Measurements from ENCODE around the gene PTEN.
"Not testable (repeated sequence)": the region's sequence is repeated elsewhere in the genome, so short reads cannot be mapped to it uniquely, and the experiment has no call there.

The PTEN gene

DNA sequence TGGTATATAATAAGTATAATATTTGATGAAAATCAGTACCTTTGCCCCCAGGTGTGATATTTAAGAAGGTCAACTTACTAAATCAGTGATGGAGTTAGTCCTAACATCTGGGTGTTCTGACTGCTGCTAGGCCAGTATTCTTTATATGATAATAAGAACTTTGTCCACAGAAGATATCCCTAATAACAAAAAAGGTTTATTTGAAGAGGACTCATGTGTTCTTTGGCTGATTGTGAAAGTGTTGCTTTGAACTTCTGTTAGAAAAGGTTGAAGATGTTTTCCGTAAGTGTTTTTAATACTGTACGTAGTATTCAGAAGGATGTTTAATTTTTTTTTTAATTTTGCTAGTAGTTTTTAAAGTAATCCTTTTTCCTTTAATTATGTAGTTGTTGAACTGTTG, 10.2 kb downstream of the PTEN start:
- no peak for DNase-seq

DNA sequence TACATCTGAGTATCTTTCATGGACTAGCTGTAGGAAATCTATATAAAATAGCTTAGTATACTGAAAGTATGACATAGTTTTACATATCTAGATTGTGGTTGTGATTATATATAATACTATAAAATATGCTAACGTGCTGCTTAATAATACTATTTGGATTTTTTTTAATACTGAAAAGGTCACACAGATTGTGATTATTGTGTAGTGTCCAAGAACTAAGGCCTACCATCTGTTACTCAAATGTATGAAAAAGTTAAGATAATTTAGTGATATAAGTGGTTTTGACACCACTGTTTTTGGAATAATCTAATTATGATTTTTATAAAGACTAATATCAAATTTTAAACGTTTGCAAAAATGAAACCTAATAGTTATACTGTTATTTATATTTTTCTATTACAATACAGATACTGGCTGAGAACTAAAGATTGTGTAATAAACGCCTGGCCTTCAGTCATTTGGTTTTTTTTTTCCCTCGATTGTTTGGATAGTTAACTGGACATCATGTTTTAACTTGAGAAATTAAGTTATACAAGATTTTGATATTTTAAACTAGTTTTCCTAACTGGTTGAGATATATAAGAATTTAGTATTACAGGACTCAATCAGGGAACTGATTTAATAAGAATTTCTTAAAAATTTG, 12.6 kb downstream of the PTEN start:
- DNase-seq: no peak

DNA sequence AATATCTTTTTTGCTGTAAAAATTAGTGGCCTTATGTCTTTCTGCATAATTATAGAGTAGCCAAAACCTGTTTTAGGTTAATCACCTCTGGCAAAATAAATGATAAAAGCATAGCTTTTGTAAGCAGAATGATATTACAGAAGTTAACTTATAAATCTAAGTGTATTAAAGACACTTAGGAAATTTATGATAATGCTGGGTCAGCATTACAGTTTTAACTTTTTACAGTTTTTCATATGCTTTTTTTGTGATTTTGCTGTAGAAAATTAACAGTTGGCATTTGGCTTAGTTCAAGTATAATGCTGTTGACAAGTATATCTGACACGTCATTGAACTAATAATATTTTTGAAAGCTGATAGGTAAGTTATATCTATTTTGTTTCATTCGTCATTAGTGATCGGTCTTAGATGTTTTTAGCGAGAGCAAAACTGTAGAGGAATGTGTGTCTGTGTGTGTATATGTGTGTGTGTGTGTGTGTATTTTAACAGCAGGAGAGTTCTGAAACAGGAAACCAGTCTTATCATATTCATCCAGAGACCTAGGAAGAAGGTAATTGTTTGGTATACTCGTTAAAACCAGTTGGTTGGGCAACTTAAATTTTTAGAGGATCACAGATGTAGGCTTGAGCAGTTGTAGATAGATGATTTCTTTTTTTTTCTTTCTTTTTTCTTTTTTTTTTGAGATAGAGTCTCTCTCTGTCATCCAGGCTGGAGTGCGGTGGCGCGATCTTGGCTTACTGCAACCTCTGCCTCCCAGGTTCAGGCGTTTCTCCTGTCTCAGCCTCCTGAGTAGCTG, 15.4 kb downstream of the PTEN start:
- no peak for DNase-seq

DNA sequence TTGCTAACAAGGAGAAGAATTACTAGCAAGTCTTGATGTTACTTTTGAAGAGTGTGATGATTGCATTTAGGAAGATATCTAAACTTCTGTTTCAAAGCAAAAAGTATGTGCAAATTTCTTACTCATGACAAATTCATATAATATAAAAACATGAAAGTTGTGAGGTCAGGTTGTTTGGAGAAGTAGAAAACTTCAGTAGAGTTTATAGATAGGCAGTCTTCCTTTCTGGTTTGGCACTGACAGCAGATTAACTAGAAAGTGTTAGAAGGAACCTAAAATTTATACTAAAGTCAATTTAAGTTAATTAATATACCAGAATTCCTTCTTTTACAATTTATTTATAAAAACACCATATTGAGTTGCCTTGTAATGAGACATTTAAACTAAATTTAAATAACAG, 16.9 kb downstream of the PTEN start:
- no peak for DNase-seq

DNA sequence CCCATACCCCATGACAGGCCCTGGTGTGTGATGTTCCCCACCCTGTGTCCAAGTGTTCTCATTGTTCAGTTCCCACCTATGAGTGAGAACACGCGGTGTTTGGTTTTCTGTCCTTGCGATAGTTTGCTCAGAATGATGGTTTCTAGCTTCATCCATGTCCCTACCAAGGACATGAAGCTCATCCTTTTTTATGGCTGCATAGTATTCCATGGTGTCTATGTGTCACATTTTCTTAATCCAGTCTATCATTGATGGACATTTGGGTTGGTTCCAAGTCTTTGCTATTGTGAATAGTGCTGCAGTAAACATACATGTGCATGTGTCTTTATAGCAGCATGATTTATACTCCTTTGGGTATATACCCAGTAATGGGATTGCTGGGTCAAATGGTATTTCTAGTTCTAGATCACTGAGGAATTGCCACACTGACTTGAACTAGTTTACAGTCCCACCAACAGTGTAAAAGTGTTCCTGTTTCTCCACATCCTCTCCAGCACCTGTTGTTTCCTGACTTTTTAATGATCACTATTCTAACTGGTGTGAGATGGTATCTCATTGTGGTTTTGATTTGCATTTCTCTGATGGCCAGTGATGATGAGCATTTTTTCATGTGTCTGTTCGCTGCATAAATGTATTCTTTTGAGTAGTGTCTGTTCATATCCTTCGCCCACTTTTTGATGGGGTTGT, 18.1 kb downstream of the PTEN start:
- DNase-seq: not testable (repeated sequence)

DNA sequence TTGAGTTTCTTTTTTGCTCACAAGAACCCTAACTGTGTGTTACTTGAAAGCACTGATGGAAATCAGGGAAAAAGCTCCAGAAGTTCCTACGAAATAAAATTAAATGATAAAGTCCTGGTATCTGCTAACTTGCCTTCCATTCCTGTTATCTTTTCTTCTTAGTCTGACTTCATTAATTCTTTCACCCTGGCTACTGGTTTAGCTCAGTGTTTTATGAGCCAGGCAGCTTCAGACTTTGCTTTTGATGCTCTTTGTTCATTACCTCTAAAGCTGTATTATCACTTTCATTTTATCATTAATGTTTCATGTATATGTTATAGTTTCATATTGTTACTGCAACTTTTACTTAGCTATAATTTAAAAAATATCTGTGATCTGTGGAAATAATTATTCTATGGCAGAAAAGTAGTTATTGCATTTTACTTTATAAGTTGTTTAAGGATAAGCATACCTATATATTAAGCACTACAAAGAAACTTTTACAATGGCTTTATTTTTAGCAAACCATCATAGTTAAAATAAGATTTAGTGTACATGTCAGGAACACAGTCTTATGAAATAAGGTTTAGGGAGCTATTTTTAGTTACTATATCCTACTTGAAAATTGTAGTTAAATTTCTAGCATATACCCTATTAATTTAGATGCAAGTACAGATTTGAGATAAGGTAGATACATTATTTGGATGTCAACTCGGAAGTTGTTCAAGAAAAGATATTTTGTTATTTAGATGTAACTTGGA, 19.3 kb downstream of the PTEN start:
- DNase-seq: no peak

DNA sequence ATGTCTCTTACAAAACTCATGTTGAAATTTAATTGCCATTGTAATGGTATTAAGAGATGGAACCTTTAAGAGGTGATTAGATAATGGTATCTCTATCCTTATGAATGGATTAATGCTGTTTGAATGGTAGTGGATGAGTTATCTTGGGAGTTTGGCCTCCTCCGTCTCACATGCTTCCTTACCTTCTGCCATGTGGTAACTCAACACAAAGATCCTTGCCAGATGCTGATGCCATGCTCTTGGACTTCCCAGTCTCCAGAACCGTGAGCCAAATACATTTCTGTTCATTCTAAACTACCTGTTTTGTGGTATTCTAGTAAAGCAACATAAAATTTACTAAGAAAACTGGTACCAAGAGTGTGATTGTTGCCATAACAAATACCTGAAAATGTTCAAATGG, 23.2 kb downstream of the PTEN start:
- DNase-seq: no peak

DNA sequence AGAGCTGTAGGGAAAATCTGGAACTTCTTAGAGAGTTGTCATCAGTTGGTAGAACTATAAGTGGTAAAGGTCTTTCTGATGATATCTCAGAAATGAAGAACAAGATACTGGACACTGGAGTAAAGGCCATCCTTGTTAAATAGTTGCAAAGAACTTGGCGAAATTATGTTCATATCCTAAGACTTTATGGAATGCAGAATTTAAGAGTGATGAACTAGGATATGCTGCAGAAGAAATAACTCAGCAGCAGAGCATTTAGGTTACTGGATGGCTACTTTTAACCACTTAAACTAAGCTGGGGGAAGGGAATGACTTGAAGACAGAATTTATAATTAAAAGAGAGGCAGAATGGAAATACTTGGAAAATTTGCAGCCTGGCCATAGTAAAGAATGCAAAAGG, 23.7 kb downstream of the PTEN start:
- DNase-seq: no peak

DNA sequence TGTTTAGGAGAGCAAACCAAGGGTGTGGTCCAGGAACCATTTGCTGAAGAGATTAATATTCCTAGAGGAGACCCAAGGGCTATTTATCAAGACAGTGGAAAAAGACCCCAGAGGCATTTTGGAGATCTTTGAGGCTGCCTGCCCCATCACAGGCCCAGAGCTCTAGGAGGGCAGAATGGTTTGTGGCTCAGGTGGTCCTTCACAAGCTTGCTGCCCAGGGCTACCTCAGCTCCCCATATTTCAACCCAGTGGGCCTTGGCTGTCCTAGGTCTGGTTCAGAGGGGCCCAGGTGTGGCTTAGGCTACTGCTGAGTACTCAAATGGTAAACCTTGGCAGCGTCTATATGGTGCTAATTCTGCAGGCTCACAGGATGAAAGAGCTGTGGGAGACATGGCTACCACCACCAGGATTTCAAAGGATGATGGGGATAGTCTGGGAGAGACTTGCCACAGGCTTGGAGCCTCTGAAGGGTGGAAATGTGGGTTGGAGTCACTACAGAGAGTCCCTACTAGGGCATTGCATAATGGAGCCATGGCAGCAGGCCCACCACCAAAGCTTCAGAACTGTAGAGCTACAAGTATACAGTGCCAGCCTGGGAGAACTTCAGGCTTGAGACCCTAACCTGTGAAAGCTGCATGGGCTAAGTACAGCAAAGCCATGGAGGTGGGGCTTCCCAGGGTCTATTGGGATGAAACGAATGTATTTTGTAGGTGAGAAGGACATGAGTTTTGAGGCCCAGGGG, 24.3 kb downstream of the PTEN start:
- no peak for DNase-seq

DNA sequence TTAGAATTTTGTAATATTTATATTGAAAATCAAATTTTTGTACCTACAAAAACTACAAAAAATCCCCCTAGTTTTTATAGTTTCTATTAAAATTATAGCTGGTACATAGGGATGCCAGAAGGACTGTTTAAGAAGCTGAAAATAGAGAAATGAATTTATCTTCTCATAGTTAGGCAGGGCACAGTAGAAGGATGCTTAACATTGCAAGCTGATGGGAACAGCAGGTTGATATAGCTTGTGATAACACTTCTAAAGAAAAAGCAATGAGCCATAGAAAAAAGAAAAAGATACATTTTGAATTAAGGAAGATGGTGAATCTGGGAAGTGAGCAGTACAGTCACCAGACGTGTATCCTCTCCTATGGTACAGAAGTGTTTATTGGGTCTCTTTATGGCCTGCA, 32.0 kb downstream of the PTEN start:
- DNase-seq: no peak

DNA sequence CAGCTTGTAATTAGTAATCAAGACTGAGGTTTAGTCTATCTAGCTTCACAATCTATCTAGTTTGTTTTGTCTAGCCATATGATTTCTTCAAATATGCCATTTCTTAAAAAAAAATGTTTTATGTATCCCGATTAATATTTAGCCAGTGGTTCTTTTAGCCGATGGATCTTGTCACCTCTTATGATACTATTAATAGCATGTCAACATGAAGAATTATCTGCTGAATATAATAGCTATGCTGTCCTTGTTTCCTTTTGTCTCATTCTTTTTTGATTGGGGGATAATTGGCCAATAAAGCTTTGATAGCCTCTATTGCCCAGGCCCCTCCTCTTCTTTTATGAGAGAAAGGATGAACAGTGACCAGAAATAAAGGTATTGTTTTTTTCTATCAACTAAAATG, 32.8 kb downstream of the PTEN start:
- DNase-seq: no peak

DNA sequence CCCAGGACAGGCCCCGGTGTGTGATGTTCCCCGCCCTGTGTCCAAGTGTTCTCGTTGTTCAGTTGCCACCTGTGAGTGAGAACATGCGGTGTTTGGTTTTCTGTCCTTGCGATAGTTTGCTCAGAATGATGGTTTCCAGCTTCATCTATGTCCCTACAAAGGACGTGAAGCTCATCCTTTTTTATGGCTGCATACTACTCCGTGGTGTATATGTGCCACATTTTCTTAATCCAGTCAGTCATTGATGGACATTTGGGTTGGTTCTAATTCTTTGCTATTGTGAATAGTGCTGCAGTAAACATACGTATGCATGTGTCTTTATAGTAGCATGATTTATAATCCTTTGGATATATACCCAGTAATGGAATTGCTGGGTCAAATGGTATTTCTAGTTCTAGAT, 34.5 kb downstream of the PTEN start:
- DNase-seq: not testable (repeated sequence)

DNA sequence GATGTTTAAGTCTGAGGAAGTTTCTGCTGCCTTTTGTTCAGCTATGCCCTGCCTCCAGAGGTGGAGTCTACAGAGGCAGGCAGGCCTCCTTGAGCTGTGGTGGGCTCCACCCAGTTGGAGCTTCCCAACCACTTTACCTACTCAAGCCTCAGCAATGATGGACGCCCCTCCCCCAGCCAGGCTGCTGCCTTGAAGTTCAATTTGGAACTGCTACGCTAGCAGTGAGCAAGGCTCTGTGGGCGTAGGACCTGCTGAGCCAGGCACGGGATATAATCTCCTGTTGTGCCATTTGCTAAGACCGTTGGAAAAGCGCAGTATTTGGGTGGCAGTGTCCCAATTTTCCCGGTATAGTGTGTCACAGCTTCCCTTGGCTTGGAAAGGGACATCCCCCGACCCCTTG, 40.0 kb downstream of the PTEN start:
- DNase-seq: not testable (repeated sequence)

DNA sequence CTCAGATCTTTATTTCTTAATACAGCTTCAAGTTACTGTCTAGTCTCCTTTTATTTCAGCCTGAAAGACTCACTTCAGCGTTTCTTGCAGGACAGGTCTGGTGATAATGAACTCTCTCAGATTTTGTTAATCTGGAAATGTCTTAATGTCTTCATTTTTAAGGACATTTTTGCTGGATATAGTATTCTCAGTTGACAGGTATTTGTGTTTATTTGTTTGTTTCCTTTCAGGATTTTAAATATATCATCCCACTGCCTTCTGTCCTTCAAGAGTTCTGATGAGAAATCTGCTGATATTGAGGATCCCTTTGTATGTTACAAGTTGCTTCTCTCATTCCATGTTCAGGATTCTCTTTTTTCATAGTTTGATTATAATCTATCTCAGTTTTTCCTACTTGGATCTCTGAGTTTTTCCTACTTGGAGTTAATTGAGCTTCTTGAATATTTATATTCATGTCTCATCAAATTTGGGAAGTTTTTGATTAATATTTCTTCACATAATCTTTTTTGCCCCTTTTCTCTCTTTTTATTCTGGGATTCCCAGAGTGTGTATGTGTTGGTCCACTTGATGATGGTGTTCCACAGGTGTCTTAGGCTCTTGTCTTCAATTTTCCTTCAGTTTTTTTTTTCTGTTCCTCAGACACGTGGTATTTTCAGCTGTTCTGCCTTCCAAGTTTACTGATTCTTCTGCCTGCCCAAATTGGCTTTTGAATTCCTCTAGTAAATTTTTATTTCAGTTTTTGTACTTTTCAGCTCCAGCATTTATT, 49.9 kb downstream of the PTEN start:
- DNase-seq: no peak

DNA sequence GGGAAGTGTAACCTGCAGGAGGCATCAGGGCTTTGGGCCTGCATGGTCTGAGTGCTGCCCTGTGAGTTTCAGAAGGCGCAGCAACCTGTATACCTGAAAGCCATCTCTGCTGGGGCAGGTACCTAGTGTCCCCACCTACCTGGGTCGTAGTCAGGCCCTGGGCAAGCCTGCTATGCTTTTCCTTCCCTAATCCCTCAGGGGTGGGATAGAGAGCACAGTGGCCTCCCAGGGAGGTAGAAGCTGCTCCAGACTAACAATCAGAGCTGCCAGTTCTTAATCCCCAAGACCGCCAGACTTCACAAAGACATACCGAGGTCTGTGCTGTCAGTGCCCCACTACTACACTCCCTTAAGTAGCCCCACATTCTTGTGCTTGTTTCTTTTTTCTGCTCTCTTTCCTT, 52.0 kb downstream of the PTEN start:
- no peak for DNase-seq

DNA sequence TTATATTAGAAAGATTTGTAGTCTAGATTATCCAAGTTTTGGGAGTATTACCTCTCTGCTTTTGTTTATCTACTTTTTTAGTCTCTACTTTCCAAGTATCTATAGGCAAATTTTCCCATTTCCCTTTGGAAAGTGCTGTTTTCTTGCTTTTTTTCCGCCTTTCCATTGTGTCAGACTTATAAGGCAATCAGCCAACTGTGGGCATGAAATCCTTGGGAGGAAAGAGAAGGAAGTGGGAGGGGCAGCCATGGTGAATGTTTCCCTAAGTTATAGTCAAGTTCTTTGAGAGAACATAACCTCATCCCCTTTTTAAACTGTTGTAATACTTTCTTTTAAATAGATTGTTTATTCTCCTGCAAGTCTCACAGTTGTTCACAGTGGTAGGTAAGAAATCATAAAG, 52.6 kb downstream of the PTEN start:
- no peak for DNase-seq

DNA sequence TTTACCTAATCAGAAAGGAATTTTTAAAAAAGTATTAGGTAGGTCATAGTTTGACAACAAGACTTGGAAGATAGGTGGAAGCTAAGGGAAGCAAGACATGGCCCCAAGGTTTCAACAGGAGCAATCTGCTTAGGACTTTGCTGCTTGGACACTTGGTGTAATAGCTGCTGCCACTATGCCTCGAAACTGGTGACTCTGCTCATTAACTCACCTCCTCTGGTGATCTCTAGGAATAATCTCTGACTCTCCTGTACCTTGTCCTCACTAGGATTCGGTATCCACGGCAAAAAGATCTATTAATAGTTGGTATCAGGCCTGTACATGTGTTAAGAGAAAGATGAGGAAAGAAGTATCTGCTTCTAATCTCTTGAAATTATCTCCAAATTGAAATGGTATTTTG, 53.1 kb downstream of the PTEN start:
- DNase-seq: no peak

DNA sequence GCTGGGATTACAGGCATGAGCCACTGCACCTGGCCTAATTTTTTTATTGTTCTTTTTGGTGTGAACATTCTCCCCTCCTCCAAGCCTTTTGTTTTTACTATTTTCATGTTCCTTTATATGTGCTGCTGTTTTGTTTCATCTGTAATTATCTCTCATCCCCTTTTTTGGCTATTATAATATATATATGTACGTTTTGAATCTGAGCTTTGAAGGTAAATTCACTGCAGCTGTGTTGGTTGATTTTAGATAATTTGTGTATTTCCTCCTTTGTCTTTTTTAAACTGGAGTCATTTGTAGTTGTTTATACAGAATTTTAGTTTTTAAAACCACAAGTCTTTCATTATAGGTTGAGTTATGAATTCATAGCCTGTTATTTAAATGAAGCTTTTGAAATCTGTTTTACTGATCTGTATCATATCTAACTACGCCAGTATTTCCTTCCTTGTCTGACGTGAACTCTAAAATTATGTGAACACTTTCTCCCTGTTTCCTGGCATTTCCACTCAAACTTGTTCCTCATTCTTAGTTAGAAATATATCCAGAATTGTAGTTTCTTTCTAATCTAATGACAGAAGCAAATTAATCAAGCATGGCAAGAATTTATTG, 54.9 kb downstream of the PTEN start:
- DNase-seq: no peak

DNA sequence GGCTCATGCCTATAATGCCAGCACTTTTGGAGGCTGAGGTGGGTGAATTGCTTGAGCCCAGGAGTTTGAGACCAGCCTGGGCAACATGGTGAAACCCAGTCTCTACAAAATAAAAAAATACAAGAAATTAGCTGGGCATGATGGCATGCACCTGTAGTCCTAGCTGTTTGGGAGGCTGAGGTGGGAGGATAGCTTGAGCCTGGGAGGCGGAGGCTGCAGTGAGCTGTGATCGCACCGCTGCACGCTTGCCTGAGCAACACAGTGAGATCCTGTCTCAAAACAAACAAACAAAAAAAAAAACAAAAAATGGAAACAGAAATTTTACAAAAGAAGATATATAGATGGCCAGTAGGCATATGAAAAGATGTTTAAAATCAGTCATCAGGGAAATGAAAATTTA, 57.1 kb downstream of the PTEN start:
- DNase-seq: no peak

DNA sequence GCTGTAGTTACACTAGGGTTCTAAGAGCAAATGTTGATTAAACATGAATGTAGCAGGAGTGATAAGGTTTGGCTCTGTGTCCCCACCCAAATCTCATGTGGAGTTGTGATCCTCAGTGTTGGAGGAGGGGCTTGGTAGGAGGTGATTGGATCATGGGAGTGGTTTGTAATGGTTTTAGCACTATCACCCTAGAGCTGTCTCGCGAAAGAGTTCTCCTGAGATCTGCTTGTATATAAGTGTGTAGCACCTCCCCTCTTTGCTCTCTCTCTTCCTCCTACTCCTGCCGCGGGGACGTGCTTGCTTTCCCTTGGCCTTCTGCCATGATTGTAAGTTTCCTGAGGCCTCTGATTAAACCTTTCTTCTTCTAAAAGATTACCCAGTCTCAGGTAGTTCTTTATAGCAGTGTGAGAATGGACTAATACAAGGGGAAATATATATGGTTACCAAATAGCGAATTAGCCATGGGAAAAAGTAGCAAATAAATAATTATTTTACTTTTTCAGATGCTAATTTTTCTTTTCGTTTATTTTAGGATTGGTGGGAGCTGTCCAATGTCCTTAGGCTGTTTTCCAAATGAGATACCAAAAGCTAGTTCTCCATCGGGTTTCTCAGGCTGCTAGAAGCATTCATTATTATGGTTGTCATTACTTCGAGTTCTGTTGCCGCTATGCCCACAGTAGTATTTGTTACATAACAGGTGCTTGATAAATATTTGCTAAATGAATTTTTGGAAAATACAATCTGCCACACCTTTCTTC, 58.7 kb downstream of the PTEN start:
- DNase-seq: no peak

DNA sequence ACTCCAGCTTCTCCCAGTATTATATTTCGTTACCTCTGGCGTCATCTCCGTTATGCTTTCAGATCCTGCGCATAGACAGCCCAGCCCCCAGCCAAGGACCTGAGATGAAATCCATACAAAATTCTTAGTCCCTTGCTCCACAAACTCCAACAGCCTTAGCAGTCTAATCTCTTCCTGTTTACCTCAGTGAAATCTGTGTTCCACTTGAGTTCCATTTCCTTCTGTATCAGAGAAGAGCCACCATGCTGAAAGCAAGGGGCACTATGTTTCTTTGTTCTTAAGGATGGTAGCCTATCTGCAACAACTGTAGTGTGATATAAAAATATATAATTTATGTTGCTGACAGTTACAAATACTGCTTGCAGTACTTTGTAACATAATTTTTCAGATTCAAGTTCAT, 59.8 kb downstream of the PTEN start:
- DNase-seq: no peak

All from NCI-H1092 (cell line).